Effector memory CD4-positive, alpha-beta T cell (primary cell): Measurements from ENCODE around the gene OAS1.

ENCODE experiments used
- DNase-seq, 3 donors: peaks; one replicate each; pipeline ENCODE4 v3.0.0-alpha.2; 2020
- H3K27ac ChIP-seq: 2 replicates; pipeline ENCODE4 v1.7.0; 2013; ENCODE audit warnings: mild to moderate bottlenecking, low read length, moderate library complexity; ENCODE audit not compliant: insufficient read depth, poor library complexity, severe bottlenecking
- H3K27me3 ChIP-seq: replicated peaks from 2 replicates; pipeline ENCODE4 v1.7.0; 2013; ENCODE audit warnings: mild to moderate bottlenecking, low read length; ENCODE audit not compliant: insufficient read depth, control insufficient read depth, poor library complexity, severe bottlenecking
- H3K36me3 ChIP-seq: 2 replicates; pipeline ENCODE4 v1.7.0; 2013; ENCODE audit warnings: mild to moderate bottlenecking, low read length, moderate library complexity; ENCODE audit not compliant: control insufficient read depth, insufficient read depth
- H3K4me1 ChIP-seq: 2 replicates; pipeline ENCODE4 v1.7.0; 2013; ENCODE audit warnings: low read length, mild to moderate bottlenecking; ENCODE audit not compliant: control insufficient read depth, insufficient read depth, poor library complexity, severe bottlenecking
- H3K4me3 ChIP-seq: 2 replicates; pipeline ENCODE4 v1.7.0; 2013; ENCODE audit warnings: low read length, low read depth, mild to moderate bottlenecking; ENCODE audit not compliant: insufficient read depth, poor library complexity, severe bottlenecking
- H3K9me3 ChIP-seq: 2 replicates; pipeline ENCODE4 v1.7.0; 2013; ENCODE audit warnings: mild to moderate bottlenecking, low read length, moderate library complexity; ENCODE audit not compliant: control insufficient read depth

OAS1 gene

GRCh38 chr12:112961536-112961935, 54.8 kb downstream of the OAS1 start:
- no peak overlapping the region for H3K27ac ChIP-seq
- H3K9me3 ChIP-seq, result no peaks in the 10 kb centered on the region
- DNase-seq, result no peak
- H3K4me3 ChIP-seq, result no peak overlapping the region
- peaks cover 54% of the 10 kb centered on the region for H3K36me3 ChIP-seq
- no peaks in the 10 kb centered on the region for H3K4me1 ChIP-seq
- H3K27me3 ChIP-seq, result no peaks in the 10 kb centered on the region

- peaks cover 57% of the 10 kb centered on the region for H3K36me3 ChIP-seq
- no peak for DNase-seq
These were observed 55.8 kb downstream of the OAS1 start for GRCh38 chr12:112962561-112962960.

GRCh38 chr12:112963227-112963861, 56.6 kb downstream of the OAS1 start:
- H3K36me3 ChIP-seq, result peaks cover 62% of the 10 kb centered on the region
- no peak overlapping the region for H3K4me3 ChIP-seq
- no peaks in the 10 kb centered on the region for H3K9me3 ChIP-seq
- H3K27me3 ChIP-seq, result no peaks in the 10 kb centered on the region
- DNase-seq, result no peak
- H3K27ac ChIP-seq, result no peak overlapping the region
- no peaks in the 10 kb centered on the region for H3K4me1 ChIP-seq

More at GRCh38 chr12:112962561-112962960, 55.8 kb downstream of the OAS1 start:
- Histone ChIP-seq H3K27ac (no peak overlapping the region), H3K4me1 (no peaks in the 10 kb centered on the region), H3K9me3 (no peaks in the 10 kb centered on the region), H3K4me3 (no peak overlapping the region), H3K27me3 (no peaks in the 10 kb centered on the region)

- no peak for DNase-seq
- Histone ChIP-seq H3K9me3 (no peaks in the 10 kb centered on the region), H3K4me1 (no peaks in the 10 kb centered on the region), H3K36me3 (peaks cover 64% of the 10 kb centered on the region), H3K27ac (no peak overlapping the region), H3K4me3 (no peak overlapping the region), H3K27me3 (no peaks in the 10 kb centered on the region)
These were observed 57.4 kb downstream of the OAS1 start for GRCh38 chr12:112964067-112964670.

- H3K27ac ChIP-seq, result no peak overlapping the region
- H3K4me3 ChIP-seq, result no peak overlapping the region
- DNase-seq, result no peak
- no peaks in the 10 kb centered on the region for H3K27me3 ChIP-seq
- peaks cover 71% of the 10 kb centered on the region for H3K36me3 ChIP-seq
- H3K4me1 ChIP-seq, result no peaks in the 10 kb centered on the region
- H3K9me3 ChIP-seq, result no peaks in the 10 kb centered on the region
These were observed 58.2 kb downstream of the OAS1 start for GRCh38 chr12:112964915-112965314.

- no peaks in the 10 kb centered on the region for H3K4me1 ChIP-seq
- no peak for DNase-seq
- H3K27ac ChIP-seq, result no peak overlapping the region
- no peak overlapping the region for H3K4me3 ChIP-seq
- no peaks in the 10 kb centered on the region for H3K9me3 ChIP-seq
- H3K36me3 ChIP-seq, result peaks cover 78% of the 10 kb centered on the region
- H3K27me3 ChIP-seq, result no peaks in the 10 kb centered on the region
These were observed 58.9 kb downstream of the OAS1 start for GRCh38 chr12:112965643-112966042.

GRCh38 chr12:112967306-112967705, 60.5 kb downstream of the OAS1 start:
- no peaks in the 10 kb centered on the region for H3K9me3 ChIP-seq
- H3K27ac ChIP-seq, result no peak overlapping the region
- no peak overlapping the region for H3K4me3 ChIP-seq
- H3K4me1 ChIP-seq, result no peaks in the 10 kb centered on the region
- no peak for DNase-seq
- H3K27me3 ChIP-seq, result no peaks in the 10 kb centered on the region
- peaks cover 64% of the 10 kb centered on the region for H3K36me3 ChIP-seq

- Histone ChIP-seq H3K4me3 (no peak overlapping the region), H3K27me3 (no peaks in the 10 kb centered on the region), H3K4me1 (no peaks in the 10 kb centered on the region), H3K36me3 (peaks cover 59% of the 10 kb centered on the region), H3K9me3 (no peaks in the 10 kb centered on the region), H3K27ac (no peak overlapping the region)
- no peak for DNase-seq
These were observed 61.1 kb downstream of the OAS1 start for GRCh38 chr12:112967858-112968257.
